Renal cortical epithelial cell (primary cell): Measurements from ENCODE around the gene CHAF1A. TPM values are rescaled to one million over a fixed set of nuclear protein-coding genes. Genes with fewer than 3 reads are reported as not detected.
A peak's percentile ranks its signal among the peaks of the same experiment; 100 is the strongest.

ENCODE experiments used
- DNase-seq: peaks from one replicate; pipeline ENCODE4 v3.0.0-alpha.2; 2011; ENCODE audit warnings: low read depth
- total RNA-seq: library from RNA; depleted of rRNA; stranded (reverse); fragments of >200 nt; gene quantifications from 2 replicates; pipeline ENCODE4 v1.2.3, GENCODE V29; 2014

The CHAF1A gene
- total RNA-seq, 1 donor from 2014 or later: 5.6 TPM

DNA sequence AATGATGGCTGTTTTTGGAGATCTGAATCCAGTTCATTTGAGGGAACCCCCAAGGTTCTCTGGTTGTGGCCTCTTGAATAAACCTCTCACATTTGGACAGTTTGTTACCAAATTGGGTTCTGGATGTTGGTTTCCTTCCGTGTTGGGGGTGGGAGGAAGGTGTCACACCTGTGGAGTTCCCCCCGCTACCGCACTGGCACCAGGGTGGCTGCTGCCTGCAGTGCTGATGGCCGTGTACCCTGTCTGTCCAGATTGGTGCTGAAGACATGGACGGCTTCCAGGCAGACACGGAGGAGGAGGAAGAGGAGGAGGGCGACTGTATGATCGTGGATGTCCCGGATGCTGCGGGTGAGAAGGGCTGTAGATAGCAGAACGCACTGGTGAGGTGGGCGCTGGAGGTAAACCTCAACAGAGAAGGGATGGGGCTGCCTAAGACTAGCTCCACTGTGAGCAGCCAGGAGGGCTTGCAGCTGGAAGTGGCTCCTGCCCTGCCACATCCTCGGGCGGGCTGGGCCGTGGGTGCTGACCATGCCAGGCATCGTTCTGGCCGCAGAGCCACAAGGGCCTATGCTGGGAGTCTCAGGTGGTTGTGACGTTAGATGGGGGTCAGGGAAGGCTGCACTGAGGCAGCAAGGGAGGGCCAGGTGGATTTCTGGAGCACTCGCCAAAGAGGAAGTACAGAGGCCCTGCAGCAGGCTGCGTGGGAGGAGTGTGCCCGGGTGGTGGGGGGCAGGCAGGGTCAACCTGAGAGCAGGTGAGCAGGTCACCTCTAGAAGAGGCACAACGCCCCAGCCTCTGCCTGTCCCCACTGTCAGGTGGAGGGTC lies 39.8 kb downstream of the CHAF1A start:
- DNase-seq: no peak

DNA sequence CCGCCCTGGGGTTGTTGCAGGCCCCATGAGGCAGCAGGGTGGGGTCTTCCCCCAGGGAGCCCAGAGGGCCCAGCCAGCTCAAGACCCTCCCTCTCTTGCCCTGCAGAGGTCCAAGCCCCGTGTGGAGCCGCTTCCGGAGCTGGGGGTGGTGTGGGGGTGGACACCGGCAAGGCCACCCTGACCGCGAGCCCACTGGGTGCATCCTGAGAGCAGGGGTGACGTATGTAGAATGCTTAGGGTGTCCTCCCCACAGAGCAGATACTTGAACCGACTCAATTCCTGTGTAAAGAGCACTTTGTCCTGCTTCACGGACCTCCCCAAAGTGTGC lies 40.3 kb downstream of the CHAF1A start:
- DNase-seq: no peak

DNA sequence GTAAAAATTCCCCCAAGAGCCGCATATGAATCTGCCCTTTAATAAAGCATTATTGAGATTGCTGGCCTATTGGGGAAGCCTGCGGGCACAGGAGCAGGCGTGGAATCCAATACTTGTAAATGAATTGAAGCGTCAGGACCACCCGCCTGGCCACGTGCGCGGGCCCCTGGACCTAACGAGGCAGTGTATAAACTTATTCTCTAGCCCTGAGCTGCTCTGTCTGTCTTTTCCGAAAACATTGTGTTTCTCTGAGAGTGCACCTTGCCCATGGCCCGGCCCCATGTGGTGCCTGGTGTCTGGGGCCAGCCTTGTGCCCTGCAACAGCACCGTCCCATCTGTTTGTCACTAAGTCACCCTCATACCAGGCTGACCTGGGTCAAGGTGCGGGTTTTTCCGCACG lies 40.7 kb downstream of the CHAF1A start:
- no peak for DNase-seq

DNA sequence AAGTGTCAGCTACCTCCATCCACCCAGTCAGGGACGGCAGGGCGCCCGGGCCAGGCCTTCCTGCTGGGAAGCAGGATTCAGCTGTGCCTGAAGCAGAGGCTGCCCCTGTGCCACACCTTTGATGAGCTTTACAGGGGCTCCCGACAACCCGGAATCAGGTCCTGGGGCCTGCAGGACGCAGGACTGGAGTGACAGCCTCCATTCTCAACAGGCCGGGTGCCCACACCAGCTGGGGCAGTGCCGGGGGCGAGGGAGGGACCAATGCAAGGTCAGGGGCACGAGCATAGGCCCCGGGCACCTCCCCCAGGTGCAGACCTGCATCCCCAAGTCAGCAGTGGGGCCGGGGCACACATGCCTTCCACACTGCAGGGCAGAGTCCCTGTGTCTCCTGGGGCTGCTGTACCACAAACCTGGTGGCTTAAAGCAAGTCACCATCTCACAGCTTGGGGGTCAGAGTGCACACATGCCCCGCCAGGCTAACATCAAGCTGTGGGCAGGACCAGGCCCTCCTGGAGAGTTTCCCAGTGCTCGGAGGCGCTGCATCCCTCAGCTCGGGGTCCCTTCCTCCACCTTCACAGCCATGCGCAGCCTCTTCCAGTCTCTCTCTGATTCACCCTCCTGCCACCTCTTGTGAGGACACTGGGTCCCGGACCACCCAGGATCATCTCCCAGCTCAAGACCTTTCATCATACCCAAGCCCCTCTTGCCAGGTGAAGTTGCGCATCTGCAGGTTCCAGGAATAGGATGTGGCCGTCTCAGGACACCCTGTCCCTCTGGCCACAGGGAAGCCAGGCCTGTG lies 41.7 kb downstream of the CHAF1A start:
- DNase-seq: no peak

DNA sequence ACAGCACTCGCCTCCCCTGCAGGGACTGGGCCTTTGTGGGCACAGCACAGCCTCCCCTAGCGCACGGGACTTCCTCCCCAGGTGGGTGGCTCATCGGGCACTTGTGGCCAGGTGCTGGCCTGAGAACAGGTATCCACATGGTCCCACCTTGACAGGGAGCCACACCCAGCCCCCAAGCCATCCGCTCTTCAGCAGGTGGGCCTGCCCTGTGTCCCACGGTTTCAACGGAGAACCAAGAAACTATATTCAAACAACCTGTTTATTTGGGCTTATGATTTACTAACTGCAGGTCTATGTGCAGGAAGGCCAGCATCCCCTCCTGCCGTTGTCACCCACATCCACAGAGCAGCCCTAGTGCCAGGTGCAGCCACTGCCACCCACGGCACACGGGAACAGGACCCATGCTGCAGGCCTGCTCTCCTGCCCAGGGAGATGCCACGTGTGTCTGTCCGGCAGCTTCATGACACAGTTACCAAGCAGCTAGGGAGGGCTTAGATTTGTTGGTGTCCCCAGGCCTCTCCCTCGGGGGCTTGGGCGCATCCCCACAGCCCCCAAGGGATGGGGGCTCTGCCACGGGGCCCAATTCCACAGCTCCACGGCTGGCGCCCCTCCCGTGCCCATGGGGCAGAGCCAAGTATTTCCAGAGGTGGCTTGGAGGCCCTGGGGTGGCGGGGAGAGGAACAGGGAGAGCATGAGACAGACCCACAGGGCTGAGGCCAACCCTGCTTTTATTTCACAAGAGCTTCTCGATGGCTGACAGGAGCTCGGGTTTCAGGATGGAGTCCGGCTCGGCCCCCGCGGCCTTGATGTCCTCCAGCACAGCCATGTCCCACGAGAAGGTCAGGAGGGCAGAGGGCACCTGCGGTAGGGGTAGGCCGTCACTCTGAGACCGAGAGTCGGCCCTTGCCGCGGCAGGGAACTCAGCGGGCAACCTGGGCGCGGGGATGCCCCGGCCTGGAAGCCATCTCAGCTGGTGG lies 42.6 kb downstream of the CHAF1A start:
- no peak for DNase-seq

DNA sequence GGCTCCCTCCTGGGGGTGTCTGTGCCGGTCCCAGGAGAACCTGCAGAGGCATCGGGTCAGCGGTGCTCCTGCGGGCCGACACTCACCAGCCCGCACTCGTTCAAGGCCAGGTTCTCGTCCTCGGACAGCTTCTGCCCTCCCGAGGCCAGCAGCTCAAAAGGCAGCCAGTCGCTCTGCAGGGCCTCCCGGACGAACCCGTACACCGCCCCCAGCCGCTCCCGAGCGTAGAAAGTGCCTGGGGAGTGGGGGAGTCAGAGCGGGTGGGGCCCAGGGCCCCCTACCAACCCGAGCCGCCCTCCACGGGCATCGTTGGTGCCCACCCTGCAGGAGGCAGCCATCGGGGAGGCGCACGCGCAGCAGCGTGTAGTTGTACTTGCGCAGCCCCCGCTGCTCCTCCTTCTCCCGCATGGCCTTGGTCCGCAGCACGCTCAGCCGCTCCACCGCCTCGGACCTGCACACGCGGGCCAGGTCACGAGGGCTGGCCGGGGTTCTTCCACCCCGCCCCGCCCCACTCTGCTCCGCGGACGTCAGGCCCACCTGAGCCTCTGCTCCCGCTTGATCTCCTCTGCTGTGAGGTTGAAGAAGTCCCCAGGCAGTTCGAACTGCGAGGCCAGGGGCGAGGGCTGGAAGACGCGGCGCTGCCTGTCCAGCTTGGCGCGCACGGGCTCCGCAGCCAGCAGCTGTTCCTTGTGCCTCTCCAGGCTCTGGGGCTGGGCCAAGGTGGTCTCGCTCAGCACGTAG lies 43.7 kb downstream of the CHAF1A start:
- no peak for DNase-seq

DNA sequence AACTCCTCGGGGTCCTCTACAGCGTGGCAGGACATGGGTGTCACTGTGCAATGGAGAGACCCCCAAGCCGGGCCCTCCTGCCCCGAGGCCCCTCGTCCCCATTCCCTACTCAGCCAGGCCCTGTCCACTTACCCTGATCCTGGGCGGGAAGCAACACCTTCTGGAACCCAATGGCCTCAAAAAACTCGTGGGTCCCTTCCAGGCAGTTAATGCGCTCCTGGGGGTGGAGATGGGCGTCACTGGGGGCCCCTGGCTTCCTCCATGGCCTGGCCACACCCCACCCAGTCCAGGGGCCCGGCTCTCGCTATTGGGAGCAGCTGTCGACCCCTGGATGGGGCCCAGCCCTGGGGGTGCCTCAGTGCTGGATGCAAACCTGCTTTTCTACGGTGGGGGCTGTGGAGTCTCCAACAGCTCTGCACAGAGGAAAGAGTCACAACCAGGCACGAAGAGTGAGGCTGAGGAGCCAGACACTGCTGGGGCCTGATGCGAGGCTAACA lies 44.3 kb downstream of the CHAF1A start:
- DNase-seq: no peak

DNA sequence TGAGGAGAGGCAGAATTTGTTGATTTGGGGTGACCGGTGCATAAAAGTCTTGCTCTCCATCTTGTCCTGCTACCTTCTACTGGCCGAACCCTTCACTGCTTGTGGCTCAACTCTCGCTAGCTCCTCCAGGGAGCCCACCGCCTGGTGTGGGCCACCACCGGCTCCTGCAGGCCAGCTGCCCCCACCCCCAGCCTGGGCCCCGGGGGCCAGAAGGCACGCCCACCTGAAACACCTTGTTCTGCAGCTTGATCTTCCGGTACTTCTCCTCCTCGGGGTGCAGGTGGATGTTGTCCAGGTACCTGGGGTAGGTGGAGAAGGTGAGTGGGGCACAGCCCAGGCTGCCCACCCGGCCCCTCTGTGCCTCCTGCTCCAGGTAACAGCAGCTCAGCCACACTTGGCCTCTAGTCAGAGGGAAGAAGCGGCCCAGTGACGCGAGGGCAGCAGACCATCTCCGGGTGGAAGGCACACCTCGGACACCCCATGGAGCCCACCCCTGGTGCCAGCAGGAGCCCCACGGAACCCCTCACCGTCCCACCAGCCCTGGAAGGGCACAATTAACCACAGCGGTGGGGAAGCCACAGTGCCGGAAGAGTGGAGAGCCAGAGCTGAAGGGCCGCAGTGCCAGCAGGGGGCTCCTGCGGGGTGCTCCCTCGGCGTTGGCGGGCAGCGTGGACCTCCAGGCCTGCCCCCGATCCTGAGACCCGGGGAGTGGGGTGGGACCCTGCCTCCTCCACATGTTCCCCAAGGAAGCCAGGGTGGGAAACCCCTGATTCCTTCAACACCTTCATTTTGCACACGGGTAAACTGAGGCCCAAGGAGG lies 45.1 kb downstream of the CHAF1A start:
- DNase-seq: no peak

DNA sequence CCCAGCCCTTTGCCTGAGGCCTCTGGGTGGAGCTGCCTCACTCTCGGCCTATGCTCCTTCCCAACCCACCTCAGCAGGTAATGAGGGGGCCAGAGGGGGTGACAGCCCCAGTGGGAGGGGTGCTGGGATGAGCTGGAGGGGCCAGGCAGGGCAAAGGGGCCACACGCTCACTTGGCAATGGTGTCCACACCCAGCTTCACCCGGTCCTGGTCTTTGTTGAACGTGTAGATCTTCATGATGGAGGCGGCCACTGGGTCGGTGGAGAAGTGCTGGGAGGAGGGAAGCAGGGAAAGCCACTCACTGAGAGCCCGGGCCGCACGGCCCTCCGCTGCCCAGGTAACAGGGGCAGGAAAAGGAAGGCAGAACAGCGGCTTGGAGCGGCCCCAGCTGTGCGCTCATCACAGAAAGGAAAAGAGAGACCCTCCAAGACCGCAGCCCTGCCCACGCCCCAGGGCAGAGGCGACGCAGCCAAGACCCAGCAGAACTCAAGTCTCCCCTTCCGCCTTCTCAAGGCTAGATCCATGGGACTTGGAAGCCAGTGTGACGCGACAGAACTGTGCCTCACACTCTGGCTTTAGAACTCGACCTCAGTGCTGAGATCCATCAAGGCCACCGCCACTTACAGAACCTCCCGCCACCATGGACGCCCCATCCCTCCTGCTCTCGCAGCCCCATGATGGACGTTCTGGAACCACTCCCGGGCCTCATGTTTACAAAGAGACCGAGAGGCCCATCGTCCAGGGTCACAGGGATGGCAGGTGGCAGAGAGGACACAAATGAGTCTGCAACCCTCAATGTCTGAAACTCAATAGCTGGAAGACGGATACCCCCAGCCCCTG lies 45.9 kb downstream of the CHAF1A start:
- no peak for DNase-seq

DNA sequence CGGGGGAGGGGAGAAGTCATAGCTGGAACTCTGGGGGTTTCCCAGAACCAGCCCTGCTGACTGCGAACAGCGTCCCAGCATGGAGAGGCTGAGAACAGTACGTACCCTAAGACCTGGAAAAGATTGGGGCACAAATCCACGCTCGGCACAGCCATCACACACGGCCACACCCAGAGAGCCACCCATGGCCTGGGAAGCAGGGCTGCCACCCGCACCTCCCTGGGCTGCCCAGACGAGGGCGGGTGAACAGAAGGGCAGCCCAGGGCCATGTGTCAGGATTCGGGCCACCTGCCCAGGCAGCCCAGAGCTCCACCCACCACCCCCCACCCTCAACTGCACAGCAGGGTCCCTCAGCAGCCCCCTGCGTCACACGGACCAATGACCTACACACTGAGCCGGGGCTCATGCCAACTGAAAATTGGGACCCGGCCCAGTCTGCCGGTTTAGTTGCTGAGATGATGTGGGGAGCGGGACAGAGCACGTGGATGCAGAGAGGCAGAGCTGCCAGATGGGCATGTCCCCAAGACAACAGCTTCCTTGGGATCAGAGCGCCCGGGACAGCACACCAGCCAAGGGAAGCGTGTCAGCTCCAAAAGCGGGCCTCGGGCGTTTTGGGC lies 46.7 kb downstream of the CHAF1A start:
- no peak for DNase-seq

DNA sequence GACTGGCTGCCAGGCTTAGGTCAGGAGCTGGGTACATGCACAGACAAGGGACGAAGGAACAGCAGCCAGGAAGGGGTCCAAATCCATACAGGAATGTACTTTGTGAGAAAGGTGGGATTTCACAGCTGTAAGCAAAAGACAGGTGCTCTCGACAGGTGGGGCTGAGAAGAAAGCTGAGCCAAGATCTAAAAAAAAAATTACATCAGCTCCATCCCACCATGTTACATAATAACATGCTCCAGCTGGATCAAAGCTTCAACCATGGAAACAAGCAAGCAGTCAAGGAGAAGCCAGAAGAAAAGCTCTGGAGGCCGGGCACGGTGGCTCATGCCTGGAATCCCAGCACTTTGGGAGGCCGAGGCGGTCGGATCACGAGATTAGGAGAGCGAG lies 47.2 kb downstream of the CHAF1A start:
- no peak for DNase-seq

DNA sequence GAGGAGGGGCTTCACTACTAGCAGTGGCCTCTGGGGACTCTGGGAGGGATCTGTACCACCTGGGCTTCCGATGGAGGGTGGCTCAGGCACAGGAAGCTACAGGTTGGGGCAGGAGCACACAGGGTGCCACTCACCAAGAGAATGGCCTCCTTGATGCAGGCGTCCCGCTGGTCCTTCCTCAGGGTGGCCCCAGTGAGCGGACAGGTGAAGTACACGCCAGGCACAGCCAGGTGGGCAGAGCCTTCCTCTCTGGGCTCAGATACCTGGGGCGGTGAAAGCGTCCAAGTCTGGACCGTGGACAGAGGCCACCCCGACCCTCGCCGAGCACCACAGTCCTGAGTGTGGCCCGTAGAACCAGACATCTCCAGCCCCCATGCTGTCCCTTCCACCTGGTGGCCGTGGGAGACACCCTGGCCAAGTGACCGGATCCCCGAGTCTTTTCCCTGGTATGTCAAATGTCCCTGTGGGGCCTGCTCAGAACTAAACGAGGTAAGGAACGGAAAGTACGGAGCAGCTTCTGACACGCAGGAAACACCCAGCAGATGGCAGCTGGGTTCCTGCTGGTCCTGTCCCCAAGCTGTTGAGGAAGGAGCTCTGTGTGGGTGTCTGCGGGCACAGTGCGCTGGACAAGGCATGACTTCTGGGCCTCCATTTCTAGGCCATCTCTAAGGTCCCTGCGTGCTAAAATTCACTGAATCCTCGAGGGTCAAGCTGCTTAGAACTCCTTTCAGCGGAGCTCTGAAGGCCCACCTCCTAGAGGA lies 50.0 kb downstream of the CHAF1A start:
- no peak for DNase-seq

DNA sequence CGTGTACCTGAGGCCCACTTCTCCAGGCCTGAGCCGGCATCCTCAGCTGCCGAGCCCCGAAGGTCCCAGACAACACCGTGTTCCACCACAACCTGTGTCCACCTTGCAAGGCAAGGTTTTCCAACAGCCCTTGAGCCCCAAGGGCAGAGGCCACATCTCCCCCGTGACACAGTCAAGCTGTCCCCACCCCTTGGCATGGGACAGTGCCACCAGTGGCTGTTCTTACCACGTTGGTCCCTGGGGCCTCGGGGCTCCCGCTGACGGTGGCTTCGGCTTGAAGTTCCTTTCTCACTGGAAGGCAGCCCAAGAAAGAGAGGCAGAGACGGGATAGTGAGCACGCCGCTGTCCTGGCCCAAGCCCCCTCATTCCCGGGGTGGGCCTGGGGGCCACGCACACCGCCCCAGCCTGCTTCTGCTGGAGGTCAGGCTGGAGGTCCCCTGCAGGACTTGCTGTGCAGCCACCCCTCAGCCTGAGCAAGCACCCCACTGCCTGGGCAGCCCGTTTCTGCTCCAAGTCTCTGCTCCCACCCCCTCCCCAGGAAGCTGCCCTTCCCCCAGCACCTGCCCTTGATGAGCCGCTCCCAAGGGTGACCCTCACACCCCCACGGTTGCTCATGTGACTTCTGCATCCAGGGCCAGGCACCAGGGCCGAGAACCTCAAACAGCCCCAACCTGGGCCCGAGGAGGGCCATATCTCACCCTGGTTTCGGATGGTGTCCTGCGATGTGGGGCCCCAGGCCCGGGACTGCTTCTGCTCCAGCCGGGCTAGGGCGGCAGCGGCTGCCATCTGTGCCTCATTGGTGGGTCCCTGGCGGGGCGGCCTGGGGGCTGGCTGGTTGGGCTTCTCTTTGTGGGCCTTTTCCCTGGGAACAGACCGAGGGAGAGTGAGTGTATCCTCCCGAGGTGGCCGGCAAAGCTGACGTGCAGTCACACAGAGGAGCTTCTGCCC lies 51.1 kb downstream of the CHAF1A start:
- no peak for DNase-seq

DNA sequence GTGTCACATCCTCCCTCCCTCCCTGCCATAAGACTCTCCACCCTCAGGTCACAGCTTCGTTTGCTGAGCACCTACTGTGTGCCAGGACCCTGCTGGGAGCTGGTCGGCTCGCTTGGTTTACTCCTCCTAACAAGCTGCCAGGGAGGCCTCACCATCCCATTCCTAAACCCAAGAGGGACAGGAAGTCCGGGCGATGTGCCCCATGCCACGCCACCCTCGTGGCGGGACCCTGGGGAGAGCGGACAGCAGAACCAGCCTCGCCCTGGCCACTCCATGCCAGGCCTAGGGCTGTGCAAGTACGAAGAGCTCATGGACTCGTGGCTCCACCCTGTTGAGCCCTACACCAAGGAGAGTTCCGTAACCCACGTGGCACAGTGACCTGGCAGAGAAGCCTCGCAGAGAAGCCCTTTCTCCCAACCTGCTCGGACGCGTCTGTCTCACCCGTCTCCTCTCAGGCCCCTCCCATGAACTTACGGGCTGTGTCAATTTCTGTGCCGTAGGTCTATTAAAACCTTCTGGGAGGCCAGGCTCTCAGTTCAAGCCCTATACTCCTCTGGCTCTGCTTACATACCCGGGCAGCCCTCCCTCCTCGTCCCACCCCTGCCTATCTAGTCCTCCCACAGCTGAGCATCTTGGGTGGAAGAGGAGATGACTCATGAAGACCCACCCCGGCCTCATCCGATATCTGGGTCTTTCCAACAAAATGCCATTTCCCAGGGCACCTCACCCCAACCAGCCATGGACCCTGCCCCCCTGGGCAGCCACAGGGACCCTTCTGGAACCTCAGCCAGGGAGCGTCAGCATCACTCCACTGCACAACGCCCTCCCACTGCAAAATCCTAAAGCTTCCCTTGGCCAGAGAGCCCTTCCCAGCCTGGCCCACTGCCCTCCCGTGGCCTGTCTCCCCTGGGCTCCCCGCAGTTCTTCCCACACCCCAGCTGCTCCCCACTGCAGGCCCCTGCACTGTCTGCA lies 52.6 kb downstream of the CHAF1A start:
- DNase-seq: peak; percentile 13

DNA sequence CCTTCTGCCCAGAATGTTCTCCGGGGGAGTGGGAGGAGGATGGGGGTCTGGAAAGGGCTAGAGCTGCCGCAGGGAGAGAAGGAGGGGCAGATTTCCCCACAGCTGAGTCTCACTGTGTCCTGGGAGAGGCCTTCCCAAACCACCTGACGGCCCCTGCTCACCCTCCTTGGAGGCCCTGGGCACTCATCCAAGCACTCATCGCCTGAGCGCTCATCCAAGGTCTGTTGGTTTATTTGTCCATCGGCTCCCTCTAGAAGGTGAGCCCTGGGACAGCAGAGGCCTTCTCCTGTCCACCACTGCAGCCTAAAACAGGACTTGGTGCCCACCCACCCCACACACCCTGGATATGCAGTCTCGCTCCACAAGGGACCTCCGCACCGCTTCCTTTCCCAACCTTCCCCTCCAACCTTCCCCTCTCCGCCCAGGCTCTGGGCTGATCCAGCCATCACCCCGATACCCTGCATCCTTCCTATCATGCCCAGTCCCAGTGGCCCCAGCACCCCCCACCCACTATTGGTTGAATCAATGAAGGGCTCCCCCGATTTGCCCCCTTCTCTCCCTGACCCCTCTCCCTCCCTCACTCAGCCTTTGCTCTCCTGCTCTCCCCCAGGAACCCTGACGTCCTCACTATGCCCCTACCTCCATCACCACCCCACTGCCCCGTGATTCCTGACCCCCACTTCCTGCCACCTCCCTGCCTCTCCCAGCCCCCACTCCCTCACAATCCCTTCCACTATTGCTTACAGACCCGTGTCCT lies 53.5 kb downstream of the CHAF1A start:
- DNase-seq: peak; percentile 84
